Fibroblast of peridontal ligament (primary cell): ENCODE measurements around the gene GGT6.

Experiments used
- DNase-seq: peaks from one replicate; pipeline ENCODE4 v3.0.0-alpha.2; 2010; ENCODE audit errors: extremely low read depth

Gene GGT6

GRCh38 chr17:4522661-4523060, 37.7 kb downstream of the GGT6 start:
- DNase-seq = no peak

GRCh38 chr17:4520894-4521600, 39.3 kb downstream of the GGT6 start:
- DNase-seq = no peak

DNA sequence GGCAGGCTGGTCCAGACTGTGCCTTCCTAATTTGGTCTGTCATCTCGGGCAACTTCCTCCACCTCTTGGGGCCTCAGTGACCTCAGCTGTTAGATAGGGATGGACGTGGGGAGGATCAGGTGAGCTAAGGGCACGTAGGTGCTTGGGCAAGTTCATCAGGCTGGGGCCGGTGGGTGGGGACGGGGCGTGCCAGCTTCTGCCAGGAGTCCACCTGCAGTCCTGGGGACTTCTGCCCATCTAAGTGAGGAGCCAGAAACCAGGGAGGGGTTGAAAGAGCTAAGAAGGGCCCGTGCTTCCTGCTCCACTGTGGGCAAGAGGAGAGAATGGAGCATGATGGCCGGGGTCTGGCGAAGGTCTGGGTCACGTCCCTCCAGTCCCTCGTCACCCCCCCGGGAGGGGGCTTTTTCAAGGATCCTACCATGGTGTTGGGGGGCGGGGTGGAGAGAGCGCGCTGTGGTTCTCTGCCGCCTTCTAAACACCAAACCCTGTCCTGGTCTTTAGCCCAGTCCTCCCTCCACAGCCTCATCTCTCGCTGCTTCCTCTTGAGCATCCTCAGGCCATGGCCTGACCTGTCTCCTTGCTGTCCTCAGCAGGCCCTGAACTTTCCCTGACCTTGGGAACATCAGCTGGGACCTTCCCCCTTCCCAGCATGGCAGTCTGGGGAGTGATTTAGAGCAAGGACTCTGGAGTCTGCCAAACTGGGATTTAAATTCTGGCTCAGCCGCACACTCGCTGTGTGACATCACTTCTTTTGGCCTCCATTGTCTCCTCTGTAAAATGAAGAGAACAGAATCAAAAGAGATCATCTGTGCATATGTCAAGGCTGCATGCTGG, 40.1 kb downstream of the GGT6 start:
- DNase-seq = no peak

- no peak for DNase-seq
Observed at GRCh38 chr17:4519361-4519788, 41.0 kb downstream of the GGT6 start.

DNA sequence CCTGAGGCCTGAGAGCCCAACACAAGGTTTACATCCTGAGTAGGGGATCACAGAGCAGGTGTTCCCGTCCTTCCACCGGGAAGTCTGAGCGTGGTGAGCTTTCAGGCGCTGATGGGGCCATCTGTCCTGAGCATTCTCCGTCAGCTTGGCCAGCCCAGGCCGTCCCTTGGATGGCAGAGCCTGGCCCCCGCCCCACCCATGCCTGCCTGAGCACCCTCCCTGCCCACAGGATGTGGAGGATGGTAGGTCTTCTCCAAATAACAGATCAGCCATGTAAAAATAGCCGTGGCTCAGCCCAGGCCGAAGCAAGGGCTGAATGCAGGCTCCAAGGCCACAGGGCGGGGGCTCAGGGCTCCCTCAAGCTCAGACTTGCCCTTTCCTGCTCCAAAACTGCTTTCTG, 41.5 kb downstream of the GGT6 start:
- no peak for DNase-seq

- DNase-seq = peak; percentile 7
Observed at GRCh38 chr17:4516735-4517134, 43.6 kb downstream of the GGT6 start.

- DNase-seq = no peak
Observed at GRCh38 chr17:4515501-4515900, 44.9 kb downstream of the GGT6 start.

DNA sequence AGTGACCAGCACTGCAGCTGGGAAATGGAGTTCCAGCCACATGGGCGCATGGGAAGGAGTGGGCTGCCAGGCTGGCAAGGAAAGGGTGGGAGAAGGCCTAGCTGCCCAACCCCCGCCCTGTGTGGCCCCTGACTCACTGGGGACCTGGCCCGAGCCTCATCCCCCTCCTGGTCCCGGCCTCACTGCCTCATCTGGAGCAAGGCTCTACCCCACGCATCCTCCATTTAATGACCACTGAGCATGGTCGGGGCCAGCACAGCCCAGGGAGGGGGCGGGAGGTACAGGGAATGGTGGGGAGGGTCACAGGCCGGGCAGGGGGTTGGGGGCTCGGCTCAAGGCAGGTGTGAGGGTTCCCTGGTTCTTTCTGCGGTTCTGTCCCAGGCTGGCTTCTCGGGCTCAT, 45.6 kb downstream of the GGT6 start:
- no peak for DNase-seq

GRCh38 chr17:4514206-4514605, 46.2 kb downstream of the GGT6 start:
- no peak for DNase-seq

DNA sequence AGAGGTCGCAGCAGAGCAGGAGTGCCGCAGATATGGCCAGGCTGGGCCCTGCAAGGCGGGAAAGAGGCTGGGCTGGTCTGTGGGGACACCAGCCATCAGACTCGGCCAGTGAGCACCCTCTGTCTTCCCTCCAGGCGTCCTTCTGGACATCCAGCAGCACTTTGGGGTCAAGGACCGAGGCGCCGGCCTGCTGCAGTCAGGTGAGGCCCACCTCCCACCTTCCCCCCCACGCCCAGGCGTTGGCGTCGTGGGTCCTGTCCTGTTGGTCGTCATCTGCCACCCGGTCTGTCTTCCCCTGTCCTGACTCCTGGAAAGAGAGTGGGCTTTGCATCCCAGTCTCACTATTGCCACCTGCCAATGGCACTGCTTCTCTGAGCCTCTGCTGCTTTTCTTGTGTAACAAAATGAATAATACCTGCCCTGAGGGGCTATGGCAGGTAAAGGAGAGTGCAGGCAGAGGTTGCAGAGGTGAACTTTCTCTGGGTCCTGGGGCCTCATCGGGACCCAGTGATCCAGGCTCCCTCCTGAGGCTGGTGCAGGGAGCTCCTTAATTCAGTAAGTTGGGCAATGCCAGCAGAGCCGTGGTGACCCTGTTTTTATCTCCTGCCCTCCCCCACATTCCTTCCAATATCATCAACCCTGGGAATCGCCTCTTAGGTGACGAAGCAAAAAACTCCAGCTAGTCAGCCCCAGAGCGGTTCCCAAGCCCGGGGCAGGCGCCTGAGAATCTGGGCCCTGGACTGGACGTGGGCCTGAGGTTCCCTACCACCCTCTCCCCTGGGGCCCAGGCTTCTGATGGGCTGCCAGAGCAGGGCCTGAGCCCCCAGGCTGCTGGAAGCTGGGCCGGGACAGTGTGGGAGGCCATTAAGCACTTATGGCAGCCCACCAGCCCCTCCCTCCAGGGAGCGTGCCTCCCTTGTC, 47.0 kb downstream of the GGT6 start:
- DNase-seq = no peak

DNA sequence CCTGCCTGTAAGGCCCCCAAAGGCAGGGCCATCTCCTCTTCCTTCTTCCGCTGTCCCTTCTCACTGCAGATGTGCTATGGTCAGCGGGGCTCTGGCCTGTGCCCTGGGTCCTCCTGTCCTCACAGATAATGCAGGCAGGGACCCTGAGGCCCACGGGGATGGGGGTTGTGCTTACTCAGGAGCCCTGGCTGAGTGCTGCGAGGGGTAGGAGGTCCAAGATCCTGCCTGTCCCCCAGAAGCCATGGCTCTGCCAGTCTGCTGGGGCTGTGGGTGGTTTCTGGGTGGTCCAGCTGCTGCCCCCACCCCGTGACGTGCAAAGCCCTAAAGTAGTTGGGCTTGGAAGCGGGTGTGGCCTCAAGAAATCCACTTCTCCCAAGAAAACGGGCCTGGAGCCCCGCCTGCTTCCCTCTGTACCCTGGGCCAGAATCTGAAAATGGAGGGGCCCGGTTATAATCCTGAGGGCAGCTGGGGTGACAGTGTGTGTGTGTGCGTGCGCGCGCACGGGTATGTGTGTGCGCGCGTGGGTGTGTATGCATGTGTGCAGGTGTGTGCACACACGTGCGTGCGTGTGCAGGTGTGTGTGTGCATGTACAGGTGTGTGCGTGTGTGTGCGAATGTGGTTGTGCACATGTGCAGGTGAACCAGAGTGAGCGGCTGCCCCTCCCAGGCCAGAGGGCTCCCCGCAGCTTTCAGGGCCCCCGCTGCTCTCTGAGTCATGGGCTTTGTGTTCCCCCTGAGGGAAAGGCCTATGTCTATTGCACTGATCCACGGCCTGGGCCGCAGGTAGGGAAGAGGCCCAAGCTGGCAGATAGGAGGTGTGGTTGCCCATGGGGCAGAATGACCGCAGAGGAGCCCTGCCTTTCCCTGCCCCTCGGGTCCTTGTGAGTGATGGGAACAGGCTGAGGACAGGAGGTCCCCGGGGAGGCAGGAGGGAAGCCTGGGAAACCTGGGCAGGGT, 47.9 kb downstream of the GGT6 start:
- DNase-seq = no peak

DNA sequence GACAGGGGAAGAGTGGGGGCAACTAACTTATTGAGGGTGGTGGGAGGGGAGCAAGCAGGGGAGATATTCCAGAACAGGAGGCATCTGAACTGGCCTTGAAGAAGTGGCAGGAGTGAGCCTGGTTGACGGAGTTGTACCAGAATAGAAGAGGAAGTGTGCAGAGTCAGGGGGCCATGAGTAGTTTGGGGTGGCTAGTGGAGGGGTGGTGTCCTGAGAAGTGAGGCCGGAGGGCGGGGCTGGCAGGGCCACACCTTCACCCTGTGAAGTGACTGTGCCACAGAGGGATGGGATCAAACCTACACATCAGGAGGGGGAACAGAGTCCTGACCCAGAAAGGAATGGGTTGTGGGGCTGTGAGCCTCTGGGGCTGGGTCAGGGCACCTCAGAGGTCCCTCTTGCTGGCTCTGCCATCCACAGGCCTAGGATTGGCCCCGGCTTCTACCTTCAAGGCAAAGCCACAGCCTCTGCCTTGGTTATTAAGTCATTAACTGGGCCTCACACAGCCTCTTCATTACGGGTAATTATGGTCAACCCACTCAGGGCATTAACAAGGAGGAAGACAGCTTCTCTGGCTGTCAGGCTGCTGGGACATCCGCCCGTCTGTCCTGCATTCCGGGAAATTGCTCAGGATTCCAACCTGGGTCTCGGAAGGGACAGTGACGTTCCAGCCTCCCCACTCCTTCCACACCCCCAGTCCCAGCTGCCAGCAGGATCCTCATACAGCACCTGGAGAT, 49.0 kb downstream of the GGT6 start:
- DNase-seq = no peak

DNA sequence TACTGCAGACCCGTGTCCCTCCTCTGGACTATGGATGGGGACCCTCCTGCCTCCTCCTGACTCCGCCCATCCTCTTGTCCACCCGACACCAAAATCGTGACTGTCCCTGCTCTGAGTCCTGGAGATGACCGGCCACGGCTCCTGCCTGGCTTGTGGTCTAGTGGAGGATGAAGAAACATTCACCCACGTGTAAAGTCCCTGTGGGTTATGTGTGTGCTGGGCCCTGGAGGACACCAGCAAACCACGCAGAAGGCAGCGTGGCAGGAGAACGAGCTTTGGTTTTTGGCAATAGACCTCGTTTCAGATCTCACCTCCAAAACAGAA, 49.8 kb downstream of the GGT6 start:
- no peak for DNase-seq

DNA sequence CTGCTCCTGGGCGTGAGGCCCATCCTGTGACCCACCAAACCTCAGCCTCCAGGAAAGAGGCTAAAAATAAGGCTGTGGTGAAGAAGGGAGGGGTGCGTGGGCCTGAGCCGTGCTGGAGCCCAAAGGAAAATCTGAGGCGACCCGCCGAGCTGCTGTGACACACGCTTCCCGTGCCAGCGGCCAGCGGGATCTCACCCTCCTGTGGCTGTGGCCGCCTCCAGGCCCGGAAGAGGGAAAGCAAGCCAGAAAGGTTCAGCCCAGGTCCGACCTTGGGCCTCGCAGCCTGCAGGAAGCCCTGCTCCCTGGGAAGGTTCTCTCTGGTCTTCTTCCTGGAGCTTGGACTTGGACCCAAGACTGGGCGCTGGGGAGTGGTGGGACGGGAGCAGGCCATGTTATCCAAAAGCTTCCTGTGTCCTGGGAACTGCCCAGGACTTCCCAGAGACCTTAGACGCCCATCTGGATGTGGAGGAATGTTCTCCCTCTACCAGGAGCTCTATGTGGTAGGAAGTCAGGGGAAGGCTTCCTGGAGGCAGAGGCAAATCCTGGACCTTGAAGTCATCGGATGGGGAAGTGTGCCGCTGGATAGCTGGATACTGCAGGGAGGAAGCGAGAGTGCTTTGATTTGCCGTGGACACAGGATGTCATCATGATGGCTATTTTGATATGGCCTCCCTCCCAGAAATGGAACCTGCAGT, 50.3 kb downstream of the GGT6 start:
- DNase-seq = no peak

DNA sequence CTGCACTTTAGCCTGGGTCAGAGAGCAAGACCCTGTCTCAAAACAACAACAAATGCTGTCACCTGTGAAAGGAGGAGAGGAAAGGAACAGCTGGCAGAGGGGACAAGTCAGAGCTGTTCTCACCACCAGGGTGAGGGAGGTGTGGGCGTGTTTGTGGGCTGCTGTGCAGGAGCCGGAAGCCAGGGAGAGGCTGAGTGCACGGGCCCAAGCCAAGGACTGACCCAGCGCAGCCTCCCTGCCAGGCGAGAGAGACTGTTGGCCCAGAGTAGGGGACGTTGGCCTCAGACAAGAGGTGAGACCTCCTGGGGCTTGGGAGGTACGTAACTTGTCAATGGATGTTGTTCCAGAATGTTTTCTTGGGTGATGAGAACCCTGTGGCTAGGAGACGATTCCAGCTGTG, 51.0 kb downstream of the GGT6 start:
- no peak for DNase-seq

DNA sequence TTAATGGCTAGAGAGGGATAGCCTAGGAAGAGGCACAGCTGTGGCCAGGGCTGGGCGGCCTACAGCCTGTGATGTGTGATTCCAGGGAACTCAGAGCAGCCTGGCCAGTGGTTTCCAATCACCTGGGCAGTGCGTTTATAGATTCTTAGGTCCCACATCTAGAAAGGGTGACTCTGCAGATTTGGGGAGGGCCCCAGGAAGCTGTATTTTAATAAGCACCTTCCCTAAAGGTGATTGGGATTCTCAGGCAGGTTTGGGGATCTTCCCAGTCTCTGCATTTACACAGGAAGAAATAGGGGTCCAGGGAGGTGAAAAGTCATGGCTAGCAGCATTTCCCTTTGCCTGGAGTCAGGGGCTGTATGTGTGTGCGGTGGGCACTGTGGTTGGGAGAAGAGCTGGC, 52.2 kb downstream of the GGT6 start:
- DNase-seq = no peak

GRCh38 chr17:4507361-4508111, 52.8 kb downstream of the GGT6 start:
- no peak for DNase-seq
